NAMALWA (cell line): Measurements from ENCODE around the gene C14orf132.

ENCODE experiments used
- DNase-seq: peaks from one replicate; pipeline ENCODE4 v3.0.0-alpha.2; 2015; ENCODE audit warnings: low spot score

Gene C14orf132

DNA sequence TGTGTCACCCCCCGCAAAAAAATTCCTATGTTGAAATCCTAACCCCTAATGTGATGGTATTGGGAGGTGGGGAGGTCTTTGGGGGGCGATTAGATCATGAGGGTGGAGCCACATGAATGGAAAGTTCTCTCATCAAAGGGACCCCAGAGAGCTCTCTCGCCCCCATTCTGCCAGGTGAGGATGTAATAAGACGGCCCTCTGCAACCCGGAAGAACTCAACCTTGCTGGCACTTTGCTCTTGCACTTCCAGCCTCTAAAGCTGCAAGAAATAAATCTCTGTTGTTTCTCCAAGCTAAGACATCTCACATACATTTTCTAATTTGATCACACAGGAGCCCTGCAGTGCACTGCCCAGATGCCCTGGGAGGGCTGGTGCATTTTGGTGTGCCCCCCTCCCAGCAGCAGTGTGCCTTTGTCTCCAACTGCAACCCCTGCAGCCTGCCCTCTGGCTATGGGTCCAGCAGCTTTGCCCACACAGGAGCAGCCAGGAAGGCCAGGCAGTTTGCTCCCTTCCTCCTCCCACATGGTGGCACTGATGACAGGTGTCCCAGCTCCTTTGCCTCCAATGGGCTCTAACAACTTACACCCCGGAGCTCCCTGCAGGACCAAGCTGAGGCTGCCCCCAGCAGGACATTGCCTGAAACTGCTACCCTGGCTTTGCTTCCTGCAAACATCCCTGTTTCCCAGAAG, 59.3 kb downstream of the C14orf132 start:
- peak; percentile 53 for DNase-seq

- no peak for DNase-seq
These were observed 59.8 kb downstream of the C14orf132 start for GRCh38 chr14:96098999-96099335.

GRCh38 chr14:96100161-96101064, 61.3 kb downstream of the C14orf132 start:
- DNase-seq: peak; percentile 80

- no peak for DNase-seq
These were observed 63.1 kb downstream of the C14orf132 start for GRCh38 chr14:96102081-96102856.

DNA sequence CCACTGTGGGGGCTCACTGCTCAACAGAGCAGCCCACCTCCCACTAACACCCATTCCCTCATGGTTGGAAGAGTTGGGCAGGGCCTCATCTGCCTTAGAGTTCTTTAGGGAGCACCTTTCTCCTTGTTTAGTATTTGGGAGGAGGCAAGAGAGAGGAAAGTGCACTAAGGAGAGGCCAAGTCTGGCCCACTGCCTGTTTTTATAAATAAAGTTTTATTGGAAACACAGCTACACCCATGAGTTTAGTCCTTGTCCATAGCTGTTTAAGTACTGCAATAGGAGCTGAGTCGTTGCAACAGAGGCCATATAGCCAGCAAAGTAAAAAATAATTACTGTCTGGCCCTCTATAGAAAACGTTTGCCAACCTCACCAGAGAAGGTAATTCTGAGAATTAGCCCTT, 63.9 kb downstream of the C14orf132 start:
- DNase-seq: no peak

DNA sequence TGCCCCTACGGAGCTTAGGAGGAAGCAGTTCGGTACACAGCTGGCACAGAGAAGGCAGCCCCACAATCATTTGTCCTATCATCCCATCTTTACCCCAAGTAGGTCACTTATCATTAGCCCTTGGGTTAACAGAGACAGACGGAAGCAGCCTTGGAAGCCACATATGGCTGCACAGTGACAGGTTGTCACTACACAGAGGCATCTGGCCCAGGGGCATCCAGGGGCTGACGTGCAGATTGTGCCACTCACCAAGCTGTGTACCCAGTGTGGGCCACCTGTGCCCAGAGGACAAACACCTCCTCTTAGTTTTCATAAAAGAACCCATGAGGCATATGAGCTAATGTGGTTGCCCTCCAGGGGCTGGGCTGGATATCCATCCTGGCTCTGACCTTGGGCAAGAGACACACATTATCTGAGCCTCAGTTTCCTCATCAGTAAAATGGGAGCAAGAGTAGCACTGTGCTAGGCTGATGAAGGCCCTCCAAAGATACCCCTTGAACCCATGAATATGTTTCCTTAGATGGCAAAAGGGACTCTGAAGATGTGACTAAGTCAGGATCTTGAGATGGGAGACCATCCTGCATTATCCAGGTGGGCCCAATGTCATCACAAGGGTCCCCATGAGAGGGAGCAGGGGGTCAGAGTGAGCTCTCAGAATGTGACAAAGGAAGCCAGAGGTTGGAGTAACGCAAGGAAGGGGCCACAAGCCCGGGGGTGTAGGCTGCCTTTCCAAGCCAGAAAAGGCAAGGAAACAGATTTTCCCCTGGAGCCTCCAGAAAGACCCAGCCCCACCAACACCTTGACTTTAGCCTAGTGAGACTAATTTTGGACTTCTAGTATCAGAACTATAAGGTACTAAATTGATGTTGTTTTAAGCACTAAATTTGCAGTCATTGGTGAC, 64.6 kb downstream of the C14orf132 start:
- DNase-seq: no peak

- peak; percentile 63 for DNase-seq
These were observed 65.4 kb downstream of the C14orf132 start for GRCh38 chr14:96104469-96105057.

- no peak for DNase-seq
These were observed 66.1 kb downstream of the C14orf132 start for GRCh38 chr14:96105089-96105925.

- DNase-seq: no peak
These were observed 66.8 kb downstream of the C14orf132 start for GRCh38 chr14:96105926-96106441.

GRCh38 chr14:96106891-96107290, 67.7 kb downstream of the C14orf132 start:
- no peak for DNase-seq

DNA sequence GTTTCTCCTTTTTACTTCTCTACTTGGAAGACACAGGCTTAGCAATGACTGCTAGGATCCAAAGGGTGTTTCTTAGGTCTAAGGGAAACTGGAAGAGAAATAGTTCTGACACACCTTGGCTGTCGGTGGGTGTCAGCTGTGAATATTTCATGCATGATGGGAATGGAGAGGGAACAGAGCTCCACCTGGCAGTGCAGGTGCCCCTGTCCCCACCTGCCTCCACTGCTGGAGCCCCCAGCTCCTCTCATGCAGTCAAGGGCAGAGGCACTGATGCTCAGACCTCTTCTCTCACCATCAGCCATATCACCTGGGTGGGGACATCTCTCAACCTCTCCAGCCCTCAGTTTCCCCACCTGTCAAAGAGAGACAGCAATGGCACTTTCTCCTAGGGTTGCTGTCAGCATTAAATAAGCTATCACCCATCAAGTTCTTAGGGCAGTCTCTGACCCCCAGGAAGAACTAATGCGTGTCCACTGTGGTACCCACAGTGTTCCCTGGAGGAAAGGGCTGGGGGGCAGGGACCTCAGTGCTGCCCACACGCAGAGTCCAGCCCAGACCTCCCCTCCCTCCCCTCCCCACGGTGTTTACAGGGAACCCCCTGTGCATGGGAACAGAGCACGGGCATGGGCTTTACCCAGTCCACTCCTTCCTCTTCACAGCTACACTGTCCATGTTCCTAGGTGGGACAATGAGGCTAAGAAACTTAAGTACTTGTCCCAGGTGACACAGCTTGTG, 69.1 kb downstream of the C14orf132 start:
- no peak for DNase-seq

- DNase-seq: no peak
These were observed 69.7 kb downstream of the C14orf132 start for GRCh38 chr14:96108911-96109310.

GRCh38 chr14:96109596-96110355, 70.6 kb downstream of the C14orf132 start:
- no peak for DNase-seq

- no peak for DNase-seq
These were observed 72.9 kb downstream of the C14orf132 start for GRCh38 chr14:96112032-96112431.

GRCh38 chr14:96114002-96114401, 74.8 kb downstream of the C14orf132 start:
- DNase-seq: no peak

DNA sequence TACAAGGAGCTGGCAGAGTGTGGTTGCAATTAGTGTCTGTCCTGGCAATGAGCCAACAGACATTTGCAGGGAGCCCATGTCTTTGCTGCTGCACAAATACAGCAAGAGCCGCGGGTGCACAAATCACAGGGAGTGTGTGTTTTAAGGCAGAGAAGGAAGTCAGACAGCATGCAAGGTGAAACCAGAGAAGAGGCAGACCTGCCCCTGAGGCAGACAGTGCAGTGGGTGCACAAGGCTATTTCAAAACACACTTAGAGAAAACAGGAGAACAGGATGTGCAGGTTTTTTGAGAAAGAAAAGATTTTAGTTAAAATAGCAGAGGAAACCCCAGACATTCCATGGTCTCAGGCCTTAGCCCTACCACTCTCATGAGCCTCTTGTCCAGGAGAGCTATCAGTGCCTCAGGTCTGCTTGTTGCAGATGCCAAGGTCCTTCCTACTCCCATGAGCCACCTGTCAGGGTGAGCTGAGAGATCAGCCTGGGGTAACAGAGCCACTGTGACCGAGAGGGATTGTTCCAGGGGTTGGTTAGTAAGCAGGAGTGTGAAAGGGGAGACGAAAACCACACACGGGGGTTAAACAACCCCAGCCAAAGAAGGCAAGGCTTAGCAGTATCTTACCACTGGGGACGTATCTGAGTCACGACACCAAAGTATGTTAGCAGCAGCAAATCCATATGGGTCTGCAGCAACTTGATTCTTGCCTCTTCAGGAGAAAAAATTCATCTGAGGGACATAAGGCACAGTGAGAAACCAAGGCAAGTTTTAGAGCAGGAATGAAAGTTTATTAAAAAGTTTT, 78.1 kb downstream of the C14orf132 start:
- DNase-seq: peak; percentile 28

DNA sequence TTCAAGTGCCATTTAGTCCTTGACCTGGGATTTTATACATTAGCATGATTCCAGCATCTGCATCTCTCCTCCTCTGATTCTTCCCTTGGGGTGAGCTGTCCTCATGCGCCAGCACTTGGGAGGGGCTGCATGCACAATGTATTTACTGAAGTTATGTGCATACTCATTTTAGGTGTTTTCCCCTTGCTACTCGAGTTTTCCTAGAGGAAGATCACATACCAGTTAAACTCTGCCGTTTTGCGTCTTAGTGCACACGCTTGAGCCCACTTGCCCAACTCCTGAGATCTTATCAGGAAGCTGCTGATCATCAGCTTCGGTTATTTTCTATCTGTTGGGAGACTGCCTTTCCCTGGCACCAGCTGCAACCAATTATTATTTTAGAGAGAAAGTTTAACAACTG, 78.8 kb downstream of the C14orf132 start:
- no peak for DNase-seq

DNA sequence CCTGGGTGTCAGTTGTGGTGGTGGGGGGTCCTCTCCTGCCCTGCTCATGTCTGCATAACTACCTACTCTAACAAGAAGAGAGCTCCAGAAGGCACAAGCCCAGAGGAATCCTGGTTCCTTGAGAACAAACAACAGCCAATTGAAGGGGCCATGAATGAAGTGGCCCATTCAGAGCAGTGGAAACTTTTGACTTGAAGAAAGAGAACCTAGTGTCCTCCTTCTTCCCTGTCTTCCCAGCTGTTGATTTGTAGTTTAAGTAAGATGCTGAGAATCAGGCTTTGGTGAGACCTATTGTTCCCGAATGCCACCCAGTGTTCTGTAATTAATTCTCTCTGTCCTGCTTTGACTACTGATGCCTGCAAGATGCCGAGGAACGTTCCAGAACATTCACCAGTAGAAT, 79.2 kb downstream of the C14orf132 start:
- no peak for DNase-seq
